ENCODE data around the gene FSCN2.

FSCN2 gene

GRCh38 chr17:81542431-81543338 lies 14.5 kb downstream of the FSCN2 start:
- no peak for FAIRE-seq

DNA sequence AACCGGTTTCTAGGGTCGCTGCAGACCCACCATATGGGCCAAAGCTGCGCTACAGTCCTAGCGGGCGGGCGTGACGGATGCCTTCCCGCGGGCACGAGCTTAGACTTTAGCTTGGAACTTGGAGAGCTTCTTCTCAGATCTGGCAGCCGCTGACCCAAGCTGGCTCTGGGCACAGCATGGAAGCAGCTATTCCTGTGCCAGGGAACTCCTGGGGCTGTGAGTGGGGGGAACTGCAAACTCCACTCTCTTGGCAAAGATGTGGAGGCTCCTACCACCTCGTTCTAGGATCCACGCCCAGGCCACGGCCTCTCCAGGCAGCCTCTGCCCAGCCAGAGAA lies 15.1 kb downstream of the FSCN2 start:
- FAIRE-seq, result no peak

DNA sequence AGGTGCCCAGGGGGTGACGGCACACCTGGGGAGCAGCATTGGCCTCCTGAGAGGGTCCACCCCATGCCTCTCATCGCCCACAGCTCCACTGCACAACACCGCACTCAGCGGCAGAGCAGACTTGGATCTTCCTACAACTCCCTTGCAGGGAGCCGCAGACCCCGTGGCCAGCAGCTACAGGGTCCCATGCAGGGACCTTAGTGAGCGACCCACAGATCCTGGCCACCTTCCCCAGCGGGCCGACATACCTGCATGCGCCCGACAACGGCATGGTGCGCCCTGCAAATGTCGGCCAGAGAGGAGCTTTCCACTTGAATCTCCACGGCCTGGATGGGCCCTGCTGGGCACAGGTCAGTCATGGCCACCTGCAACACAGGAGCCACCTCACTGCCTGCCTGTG lies 15.6 kb downstream of the FSCN2 start:
- FAIRE-seq, result no peak

DNA sequence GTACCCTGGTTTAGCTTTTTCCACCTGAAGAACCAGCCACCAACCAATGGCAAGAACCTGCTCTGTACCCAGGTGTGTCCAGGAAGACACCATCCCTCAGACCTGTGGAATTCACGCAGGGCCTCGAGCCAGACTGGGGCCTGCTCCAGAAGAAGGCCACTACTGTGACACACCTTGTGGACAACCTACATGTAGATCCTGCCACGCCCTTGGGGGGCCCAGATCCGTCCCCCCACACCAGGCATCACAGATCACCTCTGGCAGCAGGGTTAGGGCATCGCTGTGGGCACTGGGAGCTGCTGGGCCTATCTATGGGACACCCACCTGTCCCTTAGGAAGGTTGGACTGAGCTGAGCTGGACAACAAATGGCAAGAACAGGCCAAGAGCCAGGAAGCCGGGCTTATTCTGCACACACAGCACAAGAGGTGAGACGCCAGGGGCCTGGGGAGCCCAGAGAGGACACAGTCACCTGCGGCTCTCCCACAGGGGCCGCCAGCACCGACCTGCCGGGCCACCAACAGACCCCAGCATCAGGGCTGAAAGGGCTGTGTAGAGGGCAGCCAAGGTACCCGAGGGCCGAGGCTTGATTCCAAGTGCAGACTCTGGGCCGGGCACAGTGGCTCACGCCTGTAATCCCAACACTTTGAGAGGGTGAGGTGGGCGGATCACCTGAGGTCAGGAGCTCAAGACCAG lies 16.3 kb downstream of the FSCN2 start:
- no peak for FAIRE-seq

GRCh38 chr17:81545160-81545949 lies 17.2 kb downstream of the FSCN2 start:
- no peak for FAIRE-seq

- no peak for FAIRE-seq
Measured at GRCh38 chr17:81546906-81547613, 18.9 kb downstream of the FSCN2 start.

GRCh38 chr17:81547614-81547982 lies 19.4 kb downstream of the FSCN2 start:
- FAIRE-seq, result no peak

GRCh38 chr17:81549031-81549557 lies 20.9 kb downstream of the FSCN2 start:
- no peak for FAIRE-seq

GRCh38 chr17:81549826-81550225 lies 21.6 kb downstream of the FSCN2 start:
- no peak for FAIRE-seq

DNA sequence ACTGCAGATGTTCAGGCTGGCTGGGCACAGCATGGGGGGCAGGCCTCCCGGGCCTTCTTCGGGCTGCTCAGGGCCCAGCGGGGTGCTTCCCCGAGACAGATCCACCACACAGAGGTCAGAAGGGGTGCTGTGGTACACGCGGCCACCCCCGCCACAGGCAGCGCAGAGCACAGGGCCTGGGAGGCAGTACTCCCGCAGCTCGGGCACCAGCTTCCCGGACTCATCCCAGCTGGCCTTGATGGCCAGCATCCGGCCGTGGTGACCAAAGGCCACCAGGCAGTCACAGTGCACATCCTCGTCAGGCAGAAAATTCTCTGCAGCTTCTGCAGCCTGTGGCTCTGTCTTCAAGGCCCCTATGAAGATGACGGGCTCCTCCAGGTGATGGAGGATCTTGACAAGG lies 22.1 kb downstream of the FSCN2 start:
- no peak for FAIRE-seq

GRCh38 chr17:81550830-81551457 lies 22.8 kb downstream of the FSCN2 start:
- FAIRE-seq, result no peak

DNA sequence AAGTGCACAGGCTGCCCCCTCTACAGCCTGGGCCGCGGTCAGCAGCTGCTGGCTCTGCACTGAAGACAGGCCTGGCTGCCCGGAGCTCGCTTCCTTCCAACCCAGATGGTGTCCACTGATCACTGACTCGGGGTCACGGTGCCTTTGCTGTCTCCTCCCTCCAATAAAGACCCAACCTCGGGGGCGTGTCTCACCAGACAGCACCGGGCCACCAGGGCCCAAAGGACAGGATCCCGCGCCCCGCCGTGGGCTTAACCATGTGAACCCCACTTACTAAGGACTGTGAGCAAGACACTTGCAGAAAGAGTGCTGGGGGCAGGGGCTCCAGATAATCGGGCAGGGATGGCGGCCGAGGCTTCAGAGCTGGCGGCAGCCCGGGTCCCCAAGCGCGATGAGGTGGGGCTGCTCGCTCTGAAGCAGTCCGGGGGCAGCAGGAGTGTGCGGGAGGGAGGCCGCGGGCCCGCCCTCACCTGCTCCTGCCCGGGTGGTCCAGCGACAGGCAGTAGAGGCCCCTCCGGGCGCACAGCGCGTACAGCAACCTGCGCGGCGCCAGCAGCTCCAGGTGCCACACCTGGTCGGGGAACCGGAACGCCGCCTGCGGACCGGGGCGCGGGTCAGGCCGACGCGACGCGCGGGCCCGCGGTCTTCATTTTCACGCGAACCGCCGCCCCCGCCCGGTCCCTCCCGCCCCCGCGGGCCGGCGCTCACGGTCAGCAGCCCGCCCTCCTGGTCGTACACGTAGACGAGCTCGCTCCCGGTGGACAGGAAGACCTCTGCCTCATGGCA lies 23.5 kb downstream of the FSCN2 start:
- no peak for FAIRE-seq

GRCh38 chr17:81552244-81553017 lies 24.3 kb downstream of the FSCN2 start, which contains the start of gene FAAP100:
Gene FAAP100, minus strand, starts transcription at chr17:81552353. Its CDS starts 23 bp downstream, at chr17:81552330.
- FAIRE-seq, result no peak

DNA sequence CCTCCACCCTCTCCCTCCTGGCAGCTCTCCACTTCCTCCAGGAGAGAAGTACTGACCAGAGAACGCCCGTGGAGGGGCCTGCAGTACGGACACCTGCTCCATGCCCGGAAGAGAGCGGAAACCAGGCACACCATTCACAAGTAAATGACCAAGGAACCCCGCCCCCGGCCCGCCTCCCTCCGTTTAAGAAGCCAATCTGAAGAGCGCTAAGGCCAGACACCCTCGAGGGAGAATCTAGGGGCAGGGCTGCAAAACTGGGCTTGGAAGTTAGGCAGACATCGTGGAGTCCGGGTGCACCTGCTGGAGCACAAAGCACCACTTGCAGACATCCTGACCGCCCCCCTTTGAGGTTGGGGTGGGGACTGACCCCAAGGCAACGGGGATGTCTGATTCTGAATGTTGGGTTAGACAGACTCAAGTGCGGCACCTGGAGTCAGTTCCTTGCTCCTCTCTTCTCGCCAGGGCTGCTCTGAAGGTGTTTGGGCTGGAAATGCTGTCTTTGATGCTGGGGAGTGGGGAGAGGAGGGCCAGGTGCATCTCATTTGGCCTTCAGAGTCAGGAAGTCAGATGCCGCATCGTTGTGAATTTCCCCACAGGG lies 24.9 kb downstream of the FSCN2 start:
- FAIRE-seq, result no peak

- FAIRE-seq, result no peak
Measured at GRCh38 chr17:81553616-81554181, 25.5 kb downstream of the FSCN2 start.

GRCh38 chr17:81556175-81556691 lies 28.1 kb downstream of the FSCN2 start:
- FAIRE-seq, result no peak

DNA sequence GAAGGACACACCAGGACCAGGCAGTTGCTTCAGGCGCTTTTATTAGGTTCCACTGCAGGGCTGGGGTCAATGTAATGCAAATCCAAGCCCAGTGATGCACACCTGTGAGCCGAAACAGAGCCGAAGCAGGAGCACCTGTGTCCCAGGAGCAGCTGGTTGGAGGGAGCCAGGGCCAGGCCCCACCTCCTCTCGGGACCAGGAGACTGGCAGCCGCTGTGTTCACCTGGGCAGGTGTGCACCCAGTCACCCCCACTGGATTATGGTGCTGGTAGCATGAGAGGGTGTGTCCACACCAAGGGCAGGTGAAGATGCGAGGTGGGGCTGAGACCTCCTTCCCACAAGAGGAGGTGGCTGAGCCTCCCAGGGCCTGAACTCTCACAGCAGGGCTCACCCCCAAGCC lies 28.7 kb downstream of the FSCN2 start:
- no peak for FAIRE-seq

GRCh38 chr17:81557276-81558114 lies 29.3 kb downstream of the FSCN2 start:
- no peak for FAIRE-seq

All from endometrium (tissue), 2 donors.